HG03439 (cell line): ENCODE data around the gene TEC.
"Not testable (repeated sequence)": the region's sequence is repeated elsewhere in the genome, so short reads cannot be mapped to it uniquely, and the experiment has no call there.

Experiments
- ATAC-seq: cut with Tn5 transposase; IDR thresholded peaks from one replicate; pipeline ENCODE4 v1.9.1; 2021; ENCODE audit warnings: mild to moderate bottlenecking, moderate library complexity; ENCODE audit not compliant: unreplicated experiment

Gene TEC

DNA sequence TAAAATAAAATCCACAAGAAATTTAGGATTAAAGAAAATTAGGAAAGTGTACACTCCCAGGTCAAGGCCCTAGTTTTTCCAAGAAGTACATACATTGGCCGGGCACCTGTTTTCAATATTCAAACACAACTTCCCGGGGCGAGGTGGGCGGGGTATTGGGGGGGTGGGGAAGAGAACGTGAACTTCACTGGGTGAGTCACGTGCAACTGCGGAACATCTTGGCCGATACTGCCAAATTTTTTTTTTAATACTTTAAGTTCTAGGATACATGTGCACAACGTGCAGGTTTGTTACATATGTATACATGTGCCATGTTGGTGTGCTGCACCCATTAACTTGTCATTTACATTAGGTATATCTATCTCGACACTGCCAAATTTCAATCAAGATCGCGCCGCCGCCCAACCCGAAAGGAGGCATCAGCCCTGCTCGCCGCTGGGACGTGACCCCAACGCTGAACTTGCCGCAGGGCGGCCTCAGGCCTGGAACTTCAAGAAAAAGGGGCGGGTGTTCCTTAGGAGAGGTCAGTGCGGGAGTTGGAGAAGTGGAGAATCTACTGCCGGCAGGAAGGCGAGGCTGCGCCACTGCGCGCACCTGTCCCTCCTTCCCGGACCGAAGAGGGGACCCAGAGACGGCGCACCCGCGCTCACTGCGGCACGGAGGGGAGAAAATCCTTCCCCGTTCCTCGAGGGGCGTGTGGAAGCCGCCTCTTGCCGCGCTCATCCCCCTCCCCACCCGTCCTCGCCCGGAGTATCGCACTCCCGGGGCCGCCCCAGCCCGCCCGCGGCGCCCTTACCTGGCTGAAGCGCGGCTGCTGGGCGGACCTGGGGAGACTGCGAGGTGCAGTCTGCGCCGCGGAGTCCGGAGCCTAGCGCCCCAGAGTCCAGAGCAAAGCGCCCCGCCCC lies at the start of gene TEC:
Gene TEC, minus strand, starts transcription at position 883 of the 905 bp plus-strand sequence. CDS start 41,224 bp downstream, outside the sequence.
- ATAC-seq: peak; percentile 42

DNA sequence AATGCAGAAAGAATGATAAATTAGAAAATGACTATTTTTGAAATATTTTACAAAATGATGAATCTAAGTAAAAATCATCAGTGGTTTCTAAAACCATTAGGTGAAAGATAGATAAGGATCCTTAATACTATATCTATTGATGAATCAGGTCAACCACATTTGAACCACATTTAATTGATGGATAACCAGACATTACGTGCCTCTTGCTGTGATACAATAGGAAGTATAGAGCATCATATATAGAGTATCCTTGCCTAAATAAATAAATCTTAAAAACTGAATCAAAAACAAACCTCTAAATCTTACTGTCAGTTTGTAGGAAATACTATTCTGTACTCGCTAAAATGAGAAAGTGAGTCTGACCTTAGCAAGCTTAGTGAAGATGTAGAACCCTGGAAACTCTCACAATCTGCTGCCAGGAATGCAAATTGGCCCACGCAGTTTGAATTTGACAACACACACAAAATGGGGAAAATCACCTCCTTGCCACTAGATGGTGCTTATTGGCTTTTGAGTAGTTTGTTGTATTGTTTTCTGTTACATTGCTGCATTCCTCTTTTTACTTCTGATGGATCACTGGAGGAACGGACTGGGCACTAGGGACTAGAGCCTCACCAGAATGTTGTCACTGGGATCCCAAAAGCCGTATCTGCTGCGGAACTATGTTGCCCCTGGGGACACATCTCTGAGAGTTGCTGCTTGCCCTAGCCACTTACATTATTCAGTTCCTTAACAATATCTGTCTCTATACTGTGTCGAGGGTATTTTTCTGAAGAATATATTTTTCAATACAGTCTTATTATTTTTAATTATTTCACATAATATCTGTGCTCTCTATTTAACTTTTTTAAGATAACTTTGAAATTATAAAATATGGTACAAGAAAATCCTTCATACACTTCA lies 46.3 kb upstream of the TEC start:
- no peak for ATAC-seq

DNA sequence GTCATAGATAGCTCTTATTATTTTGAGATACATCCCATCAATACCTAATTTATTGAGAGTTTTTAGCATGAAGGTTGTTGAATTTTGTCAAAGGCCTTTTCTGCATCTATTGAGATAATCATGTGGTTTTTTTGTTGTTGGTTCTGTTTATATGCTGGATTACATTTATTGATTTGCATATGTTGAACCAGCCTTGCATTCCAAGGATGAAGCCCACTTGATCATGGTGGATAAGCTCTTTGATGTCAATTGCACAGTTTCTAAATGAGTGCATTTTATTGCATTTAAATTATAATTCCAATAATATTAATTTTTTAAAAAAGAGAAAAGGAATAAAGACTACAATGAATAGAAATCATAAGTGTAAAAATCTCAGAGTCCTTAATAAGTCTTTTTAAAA lies 45.1 kb upstream of the TEC start:
- not testable (repeated sequence) for ATAC-seq

- ATAC-seq: no peak
These were observed 42.3 kb upstream of the TEC start for GRCh38 chr4:48311896-48312295.

- ATAC-seq: no peak
These were observed 39.3 kb upstream of the TEC start for GRCh38 chr4:48308901-48309300.

GRCh38 chr4:48307528-48307927 lies 37.9 kb upstream of the TEC start:
- ATAC-seq: no peak

- no peak for ATAC-seq
These were observed 35.9 kb upstream of the TEC start for GRCh38 chr4:48305508-48305907.

DNA sequence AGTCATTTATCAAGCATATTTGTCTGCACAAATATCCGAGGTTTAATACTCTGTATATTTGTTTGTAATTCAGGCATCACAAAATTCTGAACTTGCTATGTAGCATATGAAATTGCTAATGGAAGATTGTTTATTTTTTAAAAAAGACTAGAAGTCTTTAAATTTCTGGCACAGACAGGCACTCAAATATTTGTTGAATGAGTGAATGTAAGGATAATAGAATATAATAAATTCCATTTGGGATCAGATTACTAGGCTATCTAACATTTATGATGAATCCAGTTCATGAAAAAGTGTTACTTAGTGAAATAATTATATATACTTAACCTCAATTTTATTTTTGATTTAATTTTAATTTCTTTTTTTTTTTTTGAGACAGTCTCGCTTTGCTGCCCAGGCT lies 30.4 kb upstream of the TEC start:
- no peak for ATAC-seq

- no peak for ATAC-seq
These were observed 29.9 kb upstream of the TEC start for GRCh38 chr4:48299560-48299959.

DNA sequence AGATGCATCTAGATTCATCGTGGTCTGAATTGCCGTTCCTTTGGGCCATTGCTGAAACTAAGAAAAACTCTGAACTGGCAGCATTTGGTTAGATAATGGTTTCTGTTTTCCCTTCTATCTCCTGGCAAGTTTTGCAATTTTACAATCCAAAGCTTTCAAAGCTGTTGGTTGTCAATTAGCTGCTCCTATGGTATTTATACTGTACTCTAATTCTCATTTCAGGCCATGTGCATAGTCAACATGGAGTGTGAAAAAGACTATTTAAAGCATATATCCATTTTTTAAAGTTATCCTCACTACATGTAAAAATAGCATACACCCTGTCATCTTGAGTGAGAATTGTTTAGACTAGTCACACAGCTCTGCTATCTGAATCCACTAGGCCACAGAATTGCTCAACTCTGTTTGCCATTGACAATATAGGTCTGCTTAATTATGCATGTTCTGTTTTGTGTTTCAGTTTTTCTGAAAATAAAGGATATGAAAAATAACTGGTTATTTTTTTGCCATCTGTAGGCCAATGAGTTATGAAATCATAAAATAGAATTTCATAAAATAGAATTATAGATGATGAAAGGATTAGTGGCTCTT lies 27.7 kb upstream of the TEC start:
- no peak for ATAC-seq

DNA sequence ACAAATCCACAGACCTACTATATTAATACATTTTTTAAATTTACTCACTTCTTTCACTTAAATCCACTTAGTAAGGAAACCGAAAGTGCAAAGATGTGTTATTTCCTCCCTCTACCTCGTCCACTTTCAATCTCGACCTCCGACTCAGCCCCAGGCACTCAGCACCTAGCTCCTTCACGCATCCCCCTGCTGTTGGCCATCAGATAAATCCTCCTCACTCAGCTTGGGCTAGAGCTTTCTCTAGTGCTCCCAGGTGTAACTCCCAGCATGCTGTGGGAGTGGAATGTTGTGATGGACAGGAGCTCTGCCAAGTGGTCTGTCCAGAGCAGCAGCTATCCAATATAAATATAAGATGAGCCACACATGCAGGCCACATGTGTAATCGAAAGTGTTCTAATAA lies 26.7 kb upstream of the TEC start:
- peak; percentile 73 for ATAC-seq

DNA sequence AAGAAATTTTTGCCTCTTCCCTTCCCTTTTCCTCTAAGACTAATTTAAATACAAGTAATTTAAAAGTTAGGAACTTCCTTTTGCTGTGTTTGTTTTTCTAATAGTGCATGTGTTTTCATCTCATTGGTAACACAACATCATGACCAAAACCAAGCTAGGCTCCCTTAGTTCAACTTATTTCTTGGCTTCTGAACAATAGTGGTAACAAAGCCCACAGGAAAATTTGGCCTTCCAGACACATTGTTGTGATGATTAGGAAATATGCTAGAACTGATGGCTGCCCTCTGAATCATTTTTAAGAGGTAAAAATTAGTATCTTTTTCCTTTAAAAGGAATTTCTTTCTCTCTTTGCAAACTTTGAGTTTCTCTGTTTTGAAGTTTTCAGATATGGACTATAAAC lies 25.5 kb upstream of the TEC start:
- ATAC-seq: no peak

GRCh38 chr4:48292218-48292790 lies 22.7 kb upstream of the TEC start:
- not testable (repeated sequence) for ATAC-seq

DNA sequence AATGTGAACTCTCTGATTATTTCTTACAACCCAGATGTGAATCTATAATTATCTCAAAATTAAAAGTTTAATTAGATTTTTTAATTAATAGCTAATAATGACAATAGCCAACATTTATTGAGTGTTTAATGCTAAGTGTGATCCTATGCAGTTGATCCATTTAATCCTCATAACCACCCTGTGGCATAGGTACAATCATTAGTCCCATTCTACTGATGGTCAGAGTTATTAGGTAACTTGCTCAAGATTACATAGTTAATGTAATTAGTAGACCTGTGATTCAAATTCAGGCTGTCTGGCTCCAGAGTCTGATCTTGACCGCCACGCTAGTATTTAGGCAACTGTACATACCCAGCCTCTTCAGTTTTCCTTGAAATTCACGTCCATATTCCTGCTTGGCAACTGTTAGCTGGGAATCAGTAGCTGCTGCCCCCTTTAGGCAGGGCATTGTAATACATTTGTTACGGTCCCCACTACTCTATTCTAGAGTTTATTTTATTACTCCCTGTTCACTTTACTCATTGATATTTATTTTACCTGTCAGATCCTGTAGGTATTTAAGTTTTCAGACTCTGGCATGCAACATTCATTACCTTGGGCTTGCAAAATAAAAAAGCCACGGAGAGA lies 20.6 kb upstream of the TEC start:
- no peak for ATAC-seq

GRCh38 chr4:48286060-48286459 lies 16.4 kb upstream of the TEC start:
- ATAC-seq: not testable (repeated sequence)

DNA sequence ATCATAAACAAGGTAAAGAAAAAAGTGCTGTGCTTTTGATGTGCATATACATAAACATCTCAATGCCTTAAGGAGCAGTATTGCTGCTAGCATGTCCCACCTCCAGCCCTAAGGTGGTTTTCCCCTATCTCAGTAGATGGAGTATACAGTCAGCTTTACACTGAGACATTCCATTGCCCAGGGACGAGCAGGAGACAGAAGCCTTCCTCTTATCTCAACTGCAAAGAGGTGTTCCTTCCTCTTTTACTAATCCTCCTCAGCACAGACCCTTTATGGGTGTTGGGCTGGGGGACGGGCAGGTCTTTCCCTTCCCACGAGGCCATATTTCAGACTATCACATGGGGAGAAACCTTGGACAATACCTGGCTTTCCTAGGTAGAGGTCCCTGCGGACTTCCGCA lies 16.0 kb upstream of the TEC start:
- ATAC-seq: not testable (repeated sequence)

DNA sequence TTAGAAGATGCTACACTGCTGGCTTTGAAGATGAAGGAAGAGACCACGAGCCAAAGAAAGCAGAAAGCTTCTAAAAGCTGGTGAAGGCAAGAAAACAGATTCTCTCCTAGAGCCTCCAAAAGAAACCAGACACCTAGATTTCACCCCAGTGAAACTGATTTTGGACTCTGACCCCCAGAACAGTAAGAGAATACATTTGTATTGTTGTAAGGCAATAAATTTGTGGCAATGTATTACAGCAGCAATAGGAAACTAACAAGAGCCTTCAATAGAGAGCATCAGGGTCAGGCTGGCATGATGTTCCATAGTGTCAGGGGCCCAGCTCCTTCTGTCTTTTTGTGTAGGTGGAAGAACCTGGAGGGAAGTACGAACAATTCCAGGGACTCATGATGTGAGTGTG lies 6.0 kb upstream of the TEC start:
- no peak for ATAC-seq

- ATAC-seq: peak; percentile 52
These were observed 5.6 kb upstream of the TEC start for GRCh38 chr4:48275247-48275646.

DNA sequence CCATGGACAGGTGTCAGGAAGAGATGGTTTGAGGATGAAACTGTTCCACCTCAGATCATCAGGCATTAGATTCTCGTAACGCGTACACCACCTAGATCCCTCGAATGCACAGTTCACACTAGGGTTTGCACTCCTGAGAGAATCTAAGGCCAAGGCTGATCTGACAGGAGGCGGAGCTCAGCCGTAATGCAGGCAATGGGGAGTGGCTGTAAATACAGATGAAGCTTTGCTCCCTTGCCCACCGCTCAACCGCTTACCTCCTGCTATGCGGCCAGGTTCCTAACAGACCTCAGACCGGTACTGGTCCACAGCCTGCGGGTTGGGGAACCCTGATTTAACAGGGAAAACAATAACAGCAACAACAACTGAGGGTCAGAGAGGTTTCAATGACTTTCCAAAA lies 2.0 kb upstream of the TEC start:
- no peak for ATAC-seq

GRCh38 chr4:48270951-48271473 lies 1.4 kb upstream of the TEC start:
- ATAC-seq: no peak
